ENCODE measurements around the gene PIH1D1. TPM values are rescaled to one million over a fixed set of nuclear protein-coding genes. Genes with fewer than 3 reads are reported as not detected.
A peak's percentile ranks its signal among the peaks of the same experiment; 100 is the strongest.

The PIH1D1 gene
- total RNA-seq, 1 experiment from 2014 or later, result 166 TPM

DNA sequence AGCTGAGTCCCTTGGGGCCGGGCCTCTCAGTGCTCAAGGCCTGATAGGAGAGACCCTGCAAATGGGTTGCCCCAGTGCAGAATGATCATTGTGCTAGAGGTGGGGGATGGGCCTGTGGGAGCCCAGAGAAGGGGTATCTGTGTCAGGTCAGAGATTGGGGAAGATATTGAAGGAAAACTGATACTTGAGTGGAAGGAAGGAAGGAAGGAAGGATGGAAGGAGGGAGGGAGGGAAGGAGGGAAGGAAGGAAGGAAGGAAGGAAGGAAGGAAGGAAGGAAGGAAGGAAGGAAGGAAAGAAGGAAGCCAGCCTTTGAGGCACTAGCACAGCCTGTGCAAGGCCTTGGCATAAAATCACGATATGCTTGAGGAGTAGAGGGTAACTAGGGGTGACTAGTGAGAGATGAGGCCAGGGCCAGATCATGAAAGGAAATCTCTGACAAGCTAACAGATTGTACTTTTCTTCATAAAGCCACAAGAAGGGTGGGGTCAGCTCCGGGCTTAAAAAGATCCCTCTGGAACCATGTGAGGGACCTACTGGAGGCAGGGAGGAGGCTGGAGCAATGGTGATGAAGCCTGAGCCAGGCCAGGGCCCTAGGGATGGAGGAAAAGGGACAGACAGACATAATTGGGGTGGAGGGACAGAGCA, 39.8 kb downstream of the PIH1D1 start:
- H3K4me3 Mint-ChIP-seq, result no peak overlapping the region
- TF ChIP-seq CTCF (conservative IDR thresholded peaks at IDR 0.05), result no peak
- H3K27ac Mint-ChIP-seq, result peak overlapping the region in 1 of 3 experiments; percentile 49; a peak in 1 of 7 replicates

More for the DNA sequence above, 39.8 kb downstream of the PIH1D1 start:
- Histone ChIP-seq H3K4me1 (ENCODE audit: insufficient read depth, low read length) (no peaks in the 10 kb centered on the region), H3K27me3 (ENCODE audit: insufficient read depth, low read length) (no peaks in the 10 kb centered on the region), H3K23ac (ENCODE audit: insufficient read length, low read depth, low read length) (no peak overlapping the region), H3K56ac (ENCODE audit: insufficient read length, low read depth, low read length) (no peak overlapping the region), H2BK20ac (ENCODE audit: low read depth, low read length, poor library complexity, severe bottlenecking) (no peak overlapping the region), H3T11ph (ENCODE audit: low read length) (no peak overlapping the region), H3K79me2 (ENCODE audit: insufficient read depth, low read length) (no peaks in the 10 kb centered on the region), H2AFZ (ENCODE audit: low read length) (no peak overlapping the region), H4K20me1 (ENCODE audit: control insufficient read depth, insufficient read depth, insufficient read length) (no peaks in the 10 kb centered on the region), H4K5ac (ENCODE audit: insufficient read length, low read depth, low read length) (no peak overlapping the region), H3K23me2 (ENCODE audit: insufficient read length, low read depth, low read length, poor library complexity, severe bottlenecking) (peaks cover under 1% of the 10 kb centered on the region), H3K9me3 (ENCODE audit: control insufficient read depth, low read depth, low read length) (no peaks in the 10 kb centered on the region), H3K79me1 (ENCODE audit: insufficient read depth, low read depth, low read length, poor library complexity, severe bottlenecking) (no peaks in the 10 kb centered on the region), H2BK12ac (ENCODE audit: insufficient read length, low read depth, low read length) (no peak overlapping the region), H2AK5ac (ENCODE audit: insufficient read length, low read length) (no peak overlapping the region), H2BK15ac (ENCODE audit: low read depth, low read length) (no peak overlapping the region), H2BK120ac (ENCODE audit: low read depth, low read length, poor library complexity, severe bottlenecking) (no peak overlapping the region), H3K18ac (ENCODE audit: insufficient read length, low read depth, low read length) (no peak overlapping the region), H4K8ac (replicated peaks; ENCODE audit: insufficient read length, low read depth, low read length) (no peak overlapping the region), H3K4me2 (ENCODE audit: insufficient read depth, insufficient read length, low read length) (no peak overlapping the region), H3K14ac (ENCODE audit: insufficient read depth, low read length) (no peak overlapping the region), H3K9ac (ENCODE audit: extremely low read depth, insufficient read length, low read length) (no peak overlapping the region), H3K4ac (ENCODE audit: low read depth, low read length) (no peak overlapping the region), H4K91ac (ENCODE audit: insufficient read length, low read depth, low read length) (no peak overlapping the region), H2BK5ac (ENCODE audit: insufficient read length, low read length) (no peak overlapping the region), H3K27ac (ENCODE audit: insufficient read length, low read depth, low read length) (no peak overlapping the region)
- no CpG with 5 or more reads among the region's 3 CpGs for WGBS (ENCODE audit: extremely low coverage, insufficient read length, low lambda C conversion rate)
- Mint-ChIP-seq H3K4me1 (peaks cover 42 to 50% of the 10 kb centered on the region in 2 experiments), H3K9me3 (no peaks in the 10 kb centered on the region; a peak in 1 of 5 replicates), H3K27me3 (ENCODE audit: low read depth) (peaks cover 11% of the 10 kb centered on the region), H3K36me3 (ENCODE audit: insufficient read depth in 1 of 3, low read depth in 3 of 3) (no peaks in the 10 kb centered on the region; a peak in 1 of 7 replicates)
- no peak for DNase-seq

Measured in H9 (cell line).